Hepatocyte (in vitro differentiated cells): ENCODE data around the gene PPP2R5C.

Experiments
- EZH2 ChIP-seq: fragments of 200-600 bp; sonication (generic); IDR thresholded peaks from 2 replicates; pipeline ENCODE4 v1.6.1; 2016; ENCODE audit warnings: antibody characterized with exemption, mild to moderate bottlenecking, borderline replicate concordance
- EZH2phosphoT487 ChIP-seq: fragments of 200-600 bp; sonication (generic); IDR thresholded peaks from one replicate; pipeline ENCODE4 v1.6.1; 2018; ENCODE audit warnings: antibody characterized with exemption, mild to moderate bottlenecking, low read depth, moderate library complexity; ENCODE audit not compliant: unreplicated experiment, severe bottlenecking
- TF ChIP-seq, protein P1 (sequence below): fragments of 200-600 bp; sonication (generic); IDR thresholded peaks from 2 replicates; pipeline ENCODE4 v1.5.1; 2016; ENCODE audit warnings: antibody characterized with exemption, mild to moderate bottlenecking; ENCODE audit not compliant: poor library complexity

DNA sequence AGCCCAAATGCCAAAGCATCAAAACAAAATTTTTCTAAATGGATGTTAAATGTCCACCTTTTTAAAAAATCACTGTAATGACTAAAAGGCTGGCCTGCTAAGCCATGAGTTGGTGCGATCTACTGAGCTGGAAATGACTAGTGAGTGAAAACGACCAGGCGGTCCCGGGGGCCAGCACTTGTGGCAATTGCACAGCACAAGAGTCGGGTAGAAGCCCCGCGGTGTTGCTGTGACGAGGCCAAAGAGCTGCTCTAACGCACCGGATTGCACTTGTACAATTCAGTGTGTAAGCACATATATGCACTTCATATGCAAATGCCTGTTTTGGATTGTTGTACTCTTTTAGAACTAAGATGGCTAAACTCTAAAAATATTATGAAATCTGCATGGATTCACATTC is 138.7 kb downstream of the PPP2R5C start:
- TF ChIP-seq, protein P1, sequence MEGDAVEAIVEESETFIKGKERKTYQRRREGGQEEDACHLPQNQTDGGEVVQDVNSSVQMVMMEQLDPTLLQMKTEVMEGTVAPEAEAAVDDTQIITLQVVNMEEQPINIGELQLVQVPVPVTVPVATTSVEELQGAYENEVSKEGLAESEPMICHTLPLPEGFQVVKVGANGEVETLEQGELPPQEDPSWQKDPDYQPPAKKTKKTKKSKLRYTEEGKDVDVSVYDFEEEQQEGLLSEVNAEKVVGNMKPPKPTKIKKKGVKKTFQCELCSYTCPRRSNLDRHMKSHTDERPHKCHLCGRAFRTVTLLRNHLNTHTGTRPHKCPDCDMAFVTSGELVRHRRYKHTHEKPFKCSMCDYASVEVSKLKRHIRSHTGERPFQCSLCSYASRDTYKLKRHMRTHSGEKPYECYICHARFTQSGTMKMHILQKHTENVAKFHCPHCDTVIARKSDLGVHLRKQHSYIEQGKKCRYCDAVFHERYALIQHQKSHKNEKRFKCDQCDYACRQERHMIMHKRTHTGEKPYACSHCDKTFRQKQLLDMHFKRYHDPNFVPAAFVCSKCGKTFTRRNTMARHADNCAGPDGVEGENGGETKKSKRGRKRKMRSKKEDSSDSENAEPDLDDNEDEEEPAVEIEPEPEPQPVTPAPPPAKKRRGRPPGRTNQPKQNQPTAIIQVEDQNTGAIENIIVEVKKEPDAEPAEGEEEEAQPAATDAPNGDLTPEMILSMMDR, result no peak
- TF ChIP-seq EZH2 (no peak), EZH2phosphoT487 (no peak)
